Body of pancreas (tissue), 4 donors: ENCODE results near the gene ARHGEF3. TPM values are rescaled to one million over a fixed set of nuclear protein-coding genes. Genes with fewer than 3 reads are reported as not detected.

Experiments
- ATAC-seq: fragments of 150-250 bp; one replicate; pipeline ENCODE4 v1.9.1; 2016
- DNase-seq, 4 donors: peaks; one replicate each; pipeline ENCODE4 v3.0.0-alpha.2; 2019
- H3K27ac ChIP-seq, 4 donors: fragments of 200-600 bp; sonication (generic); 1 replicate in 3 of 4; 2 replicates in 1 of 4; pipeline versions ENCODE4 v1.5.1 to v1.6.1; 2016 to 2019; ENCODE audit warnings: mild to moderate bottlenecking in 1 of 4, mixed read lengths in 1 of 4, moderate library complexity in 1 of 4
- H3K27me3 ChIP-seq, 2 donors: fragments of 200-600 bp; sonication (generic); one replicate each; pipeline ENCODE4 v1.6.0; 2016; ENCODE audit warnings: mild to moderate bottlenecking in 1 of 2
- H3K36me3 ChIP-seq, 2 donors: fragments of 200-600 bp; sonication (generic); replicated peaks in 1 of 2; 2 replicates each; pipeline ENCODE4 v1.5.1; 2016; ENCODE audit warnings: low read depth in 2 of 2; ENCODE audit not compliant: insufficient read depth in 1 of 2
- H3K4me1 ChIP-seq: fragments of 200-600 bp; sonication (generic); one replicate; pipeline ENCODE4 v1.6.0; 2016
- H3K4me3 ChIP-seq, 2 donors: fragments of 200-600 bp; sonication (generic); 1 replicate in 1 of 2; 2 replicates in 1 of 2; pipeline ENCODE4 v1.5.1; 2016 to 2019
- H3K9me3 ChIP-seq, 3 donors: fragments of 200-600 bp; sonication (generic); 1 replicate in 2 of 3; 2 replicates in 1 of 3; pipeline ENCODE4 v1.5.1; 2016
- CTCF ChIP-seq, 7 experiments: fragments of 450-650 bp in 4 of 7; fragments of 200-600 bp in 3 of 7; sonication (generic) in 3 of 7; IDR thresholded peaks; one replicate each; pipeline ENCODE4 v1.5.1; 2016 to 2019; ENCODE audit warnings: antibody characterized with exemption in 7 of 7
- POLR2A ChIP-seq, 3 donors: fragments of 450-650 bp; IDR thresholded peaks; one replicate each; pipeline ENCODE4 v1.6.1; 2016; ENCODE audit warnings: antibody characterized with exemption in 3 of 3, mild to moderate bottlenecking in 2 of 3
- WGBS, 2 donors: methylation state at CpG; one replicate each; pipeline ENCODE4 v1.1.5; 2017; 5-methylcytosine and 5-hydroxymethylcytosine counted together
- intact Hi-C: fragments of 100-400 bp; cut with DNase I; formaldehyde crosslinking; loops from one replicate; pipeline ENCODE4 v1.15.1; 2023
- total RNA-seq, 2 donors: library from RNA; depleted of rRNA; stranded (reverse); fragments of >200 nt; gene quantifications; one replicate each; pipeline ENCODE4 v1.1.0, GENCODE V29; 2016

ARHGEF3 gene
- total RNA-seq, 2 donors from 2014 or later = 27.4 to 38.7 TPM

GRCh38 chr3:56688191-56688590 lies 113.6 kb downstream of the ARHGEF3 start:
- H3K36me3 ChIP-seq = no peaks in the 10 kb centered on the region
- WGBS, 2 donors = 78 to 79% methylated on average over 1 of the region's 1 CpG
- TF ChIP-seq POLR2A (IDR thresholded peaks at IDR 0.05) = no peak
- TF ChIP-seq CTCF (IDR thresholded peaks at IDR 0.05) = no peak

GRCh38 chr3:56684029-56684428 lies 117.7 kb downstream of the ARHGEF3 start:
- Histone ChIP-seq H3K9me3 (no peaks in the 10 kb centered on the region), H3K36me3 (no peaks in the 10 kb centered on the region), H3K27me3 (no peaks in the 10 kb centered on the region), H3K4me1 (peaks cover 28% of the 10 kb centered on the region), H3K4me3 (no peak overlapping the region), H3K27ac (no peak overlapping the region)
- intact Hi-C loops = no loop called here
- TF ChIP-seq CTCF (IDR thresholded peaks at IDR 0.05) (no peak), POLR2A (IDR thresholded peaks at IDR 0.05) (no peak)
- 83 to 86% methylated on average over 13 of the region's 13 CpGs for WGBS, 2 donors
- DNase-seq (no peak), ATAC-seq (no peak)

More at GRCh38 chr3:56688191-56688590, 113.6 kb downstream of the ARHGEF3 start:
- no peaks in the 10 kb centered on the region for H3K27me3 ChIP-seq
- H3K4me1 ChIP-seq = peaks cover 5% of the 10 kb centered on the region
- no peak overlapping the region for H3K4me3 ChIP-seq
- no peaks in the 10 kb centered on the region for H3K9me3 ChIP-seq
- H3K27ac ChIP-seq = no peak overlapping the region
- ATAC-seq (no peak), DNase-seq (no peak)
- intact Hi-C loops = no loop called here

GRCh38 chr3:56683122-56683817 lies 118.5 kb downstream of the ARHGEF3 start, which contains the start of gene TASOR:
Gene TASOR, minus strand, starts transcription at chr3:56683265. Its CDS starts 259 bp downstream, at chr3:56683006.
- TF ChIP-seq POLR2A (IDR thresholded peaks at IDR 0.05) (peak in 2 of 3 donors; percentile 2 to 66), CTCF (IDR thresholded peaks at IDR 0.05) (no peak)
- Histone ChIP-seq H3K27ac (peak within 1 kb of the TSS; percentile 97 to 100 (median 98)), H3K4me3 (peak within 1 kb of the TSS; percentile 76), H3K4me1 (peaks cover 28% of the 10 kb centered on the region), H3K27me3 (no peaks in the 10 kb centered on the region), H3K9me3 (no peaks in the 10 kb centered on the region), H3K36me3 (no peaks in the 10 kb centered on the region)
- DNase-seq = peak; percentile 82 to 86 (median 84)
- intact Hi-C loops = no loop called here
- ATAC-seq = peak; percentile 91
- WGBS, 2 donors = 12 to 81% methylated on average over 6 to 63 of the region's 68 CpGs

GRCh38 chr3:56682462-56683121 lies 119.2 kb downstream of the ARHGEF3 start:
- Histone ChIP-seq H3K4me3 (peak overlapping the region; percentile 76), H3K9me3 (no peaks in the 10 kb centered on the region), H3K4me1 (peaks cover 28% of the 10 kb centered on the region), H3K36me3 (no peaks in the 10 kb centered on the region), H3K27ac (peak overlapping the region; percentile 97 to 100 (median 98)), H3K27me3 (no peaks in the 10 kb centered on the region)
- intact Hi-C loops = no loop called here
- ATAC-seq (peak; percentile 74), DNase-seq (peak; percentile 74 to 79 (median 77))
- TF ChIP-seq POLR2A (IDR thresholded peaks at IDR 0.05) (peak; percentile 46 to 84 (median 82)), CTCF (IDR thresholded peaks at IDR 0.05) (peak in 2 of 7 experiments; percentile 1 to 16)
- WGBS, 2 donors = 0 to 1% methylated on average over 15 to 58 of the region's 58 CpGs
